GM12878 (cell line): Measurements from ENCODE around the gene TPST1. TPM values are rescaled to one million over a fixed set of nuclear protein-coding genes. Genes with fewer than 3 reads are reported as not detected.

Experiments used
- ATAC-seq: fragments of 200-7000 bp; cut with Tn5 transposase; 3 replicates; pipeline ENCODE4 v1.9.1; 2020; ENCODE audit warnings: mild to moderate bottlenecking, moderate library complexity
- BruUV-seq: library from RNA; stranded (reverse); fragments of 400-500 nt; replicated peaks from 2 replicates; lab custom pipeline; 2021; lab: Mats Ljungman, UMichigan
- CTCF ChIA-PET: fragments of 300-600 bp; sonication (Branson Sonifier 250); formaldehyde crosslinking; extraction: SDS; loops from one replicate; lab custom pipeline; 2021; ENCODE audit warnings: inconsistent platforms; lab: Yijun Ruan, JAX
- POLR2A ChIA-PET: fragments of 350-600 bp; formaldehyde crosslinking; extraction: SDS; loops from one replicate; lab custom pipeline; 2021; ENCODE audit warnings: inconsistent platforms; lab: Charles Lee
- RAD21 ChIA-PET: fragments of 300-600 bp; sonication (Branson Sonifier 250); formaldehyde crosslinking; loops from one replicate; lab custom pipeline; 2023; ENCODE audit warnings: antibody characterized with exemption; ENCODE audit not compliant: unreplicated experiment; lab: Charles Lee
- SMC1A ChIA-PET: fragments of 300-600 bp; sonication (Branson Sonifier 250); formaldehyde crosslinking; loops from one replicate; lab custom pipeline; 2023; ENCODE audit not compliant: unreplicated experiment, uncharacterized antibody; lab: Charles Lee
- DNase-seq: peaks from one replicate; pipeline ENCODE4 v3.0.0-alpha.2; 2011; ENCODE audit warnings: low read depth, low spot score
- FAIRE-seq: peaks from 3 replicates; lab custom pipeline; 2011; peaks lifted over from hg19 to GRCh38; lab: Jason Lieb, UNC
- H2AFZ ChIP-seq: 2 replicates; pipeline ENCODE4 v1.6.0; 2011; ENCODE audit warnings: low read depth, low read length, control low read depth; ENCODE audit not compliant: control insufficient read depth
- H3K27ac ChIP-seq: 2 replicates; pipeline ENCODE4 v1.5.1; 2011; ENCODE audit warnings: control low read depth; ENCODE audit not compliant: control insufficient read depth, insufficient read depth
- H3K27me3 ChIP-seq, 2 experiments: replicated peaks in 1 of 2; 2 replicates each; pipeline versions ENCODE4 v1.6.0 to v1.6.1; 2011; ENCODE audit warnings: low read length in 1 of 2; ENCODE audit not compliant: control insufficient read depth in 2 of 2, insufficient read depth in 2 of 2
- H3K36me3 ChIP-seq, 2 experiments: 2 replicates each; pipeline ENCODE4 v1.5.1; 2011; ENCODE audit warnings: low read length in 1 of 2; ENCODE audit not compliant: control insufficient read depth in 2 of 2, insufficient read depth in 2 of 2
- H3K4me1 ChIP-seq: 2 replicates; pipeline ENCODE4 v1.6.1; 2011; ENCODE audit warnings: mild to moderate bottlenecking, low read length, moderate library complexity, mixed read lengths; ENCODE audit not compliant: control insufficient read depth, insufficient read depth
- H3K4me2 ChIP-seq: 2 replicates; pipeline ENCODE4 v1.6.0; 2011; ENCODE audit warnings: control low read depth; ENCODE audit not compliant: control insufficient read depth, insufficient read depth
- H3K4me3 ChIP-seq: fragments of 200-600 bp; sonication (generic); 2 replicates; pipeline ENCODE4 v1.5.1; 2016
- H3K79me2 ChIP-seq: 2 replicates; pipeline ENCODE4 v1.6.0; 2011; ENCODE audit warnings: low read length; ENCODE audit not compliant: control insufficient read depth, insufficient read depth
- H3K9ac ChIP-seq: 2 replicates; pipeline ENCODE4 v1.8.0; 2011; ENCODE audit warnings: low read length, control low read depth, mixed read lengths; ENCODE audit not compliant: control insufficient read depth, insufficient read depth
- H3K9me3 ChIP-seq: replicated peaks from 3 replicates; pipeline ENCODE4 v1.5.1; 2011; ENCODE audit warnings: mild to moderate bottlenecking, low read length; ENCODE audit not compliant: control insufficient read depth, insufficient read depth
- H4K20me1 ChIP-seq: 2 replicates; pipeline ENCODE4 v1.6.0; 2011; ENCODE audit not compliant: control insufficient read depth, insufficient read depth
- CBX3 ChIP-seq: fragments of 200-600 bp; sonication (generic); IDR thresholded peaks from 2 replicates; pipeline ENCODE4 v1.6.1; 2016; ENCODE audit warnings: low read depth, borderline replicate concordance
- CBX5 ChIP-seq: sonication (generic); IDR thresholded peaks from 2 replicates; pipeline ENCODE4 v1.6.1; 2016; ENCODE audit warnings: low read depth, moderate library complexity, mild to moderate bottlenecking, inconsistent platforms
- CEBPB ChIP-seq, 2 experiments: fragments of 150-350 bp in 1 of 2; IDR thresholded peaks; 2 replicates each; pipeline ENCODE4 v1.6.1; 2012 to 2014; ENCODE audit warnings: low read depth in 2 of 2, low read length in 2 of 2, borderline replicate concordance in 1 of 2, inconsistent platforms in 1 of 2
- CHD2 ChIP-seq: IDR thresholded peaks from 2 replicates; pipeline ENCODE4 v1.6.1; 2011; ENCODE audit warnings: low read depth, low read length, improper control_type of control experiment, borderline replicate concordance
- CHD4 ChIP-seq: fragments of 200-600 bp; sonication (generic); IDR thresholded peaks from 2 replicates; pipeline ENCODE4 v1.6.1; 2016; ENCODE audit warnings: mild to moderate bottlenecking
- CREM ChIP-seq: IDR thresholded peaks from 2 replicates; pipeline ENCODE4 v1.6.1; 2014; ENCODE audit warnings: antibody characterized with exemption, low read depth
- MXI1 ChIP-seq: fragments of 150-350 bp; IDR thresholded peaks from 2 replicates; pipeline ENCODE4 v1.6.1; 2011; ENCODE audit warnings: low read depth, mild to moderate bottlenecking, inconsistent platforms, low read length, improper control_type of control experiment
- PBX3 ChIP-seq: IDR thresholded peaks from 2 replicates; pipeline ENCODE4 v1.6.1; 2011; ENCODE audit warnings: mild to moderate bottlenecking, low read depth, low read length, moderate library complexity; ENCODE audit not compliant: insufficient replicate concordance
- POU2F2 ChIP-seq: IDR thresholded peaks from 3 replicates; pipeline ENCODE4 v1.6.1; 2011; ENCODE audit warnings: low read depth, mild to moderate bottlenecking, low read length, borderline replicate concordance
- RELA ChIP-seq: fragments of 450-650 bp; IDR thresholded peaks from 2 replicates; pipeline ENCODE4 v1.8.0; 2014; ENCODE audit warnings: borderline replicate concordance; ENCODE audit not compliant: partially characterized antibody
- TCF12 ChIP-seq: IDR thresholded peaks from 2 replicates; pipeline ENCODE4 v1.6.1; 2011; ENCODE audit warnings: low read depth, mild to moderate bottlenecking, low read length
- ZNF24 ChIP-seq: fragments of 450-650 bp; IDR thresholded peaks from 2 replicates; pipeline ENCODE4 v1.6.1; 2017; ENCODE audit warnings: antibody characterized with exemption, mild to moderate bottlenecking
- WGBS: methylation state at CpG from one replicate; pipeline ENCODE4 v1.1.6; 2016; ENCODE audit warnings: low lambda C conversion rate; ENCODE audit not compliant: insufficient replicate concordance, insufficient coverage; ENCODE audit errors: missing lambda C conversion rate; 5-methylcytosine and 5-hydroxymethylcytosine counted together
- in situ Hi-C: fragments of 300-500 bp; cut with MboI; formaldehyde crosslinking; loops from 9 replicates; pipeline ENCODE4 v1.14.3; 2018; ENCODE audit warnings: mixed read lengths
- intact Hi-C: fragments of 100-400 bp; cut with micrococcal nuclease; formaldehyde crosslinking; loops from one replicate; pipeline ENCODE4 v1.14.2; 2022; ENCODE audit not compliant: unreplicated experiment
- polyA plus RNA-seq, 11 experiments: library from polyadenylated mRNA; depleted of rRNA in 4 of 11; unstranded in 6 of 11; stranded (reverse) in 5 of 11; fragments of >200 nt; fragmentation: Nextera tagmentation in 4 of 11; fragmentation: Illumina TruSeq in 1 of 11; extraction: Ambion mirVana in 4 of 11; extraction: Trizol in 1 of 11; gene quantifications; 1 replicate in 1 of 11; 2 replicates in 10 of 11; pipeline versions ENCODE4 v1.2.1 to v1.2.3, GENCODE V29; 2011 to 2016; ENCODE audit warnings: inconsistent platforms in 2 of 11, missing spikeins in 2 of 11, low read depth in 1 of 11
- total RNA-seq, 4 experiments: library from RNA; depleted of rRNA in 3 of 4; stranded (reverse); fragments of >200 nt in 3 of 4; fragmentation: Illumina TruSeq in 1 of 4; extraction: Trizol in 1 of 4; gene quantifications; 2 replicates each; pipeline versions ENCODE4 v1.2.1 to v1.2.3, GENCODE V29; 2013 to 2021
- TF ChIP-seq, protein P1 (sequence below): IDR thresholded peaks from 2 replicates; pipeline ENCODE4 v1.6.1; 2011; ENCODE audit warnings: low read depth, mild to moderate bottlenecking, low read length, moderate library complexity, borderline replicate concordance; ENCODE audit errors: extremely low read depth

Gene TPST1
- total and polyA plus RNA-seq, 10 of the 15 experiments (the other 5 are each of a cell fraction or from before 2014, with no cell fraction given): 1.1 to 10.6 (median 7.5) TPM

DNA sequence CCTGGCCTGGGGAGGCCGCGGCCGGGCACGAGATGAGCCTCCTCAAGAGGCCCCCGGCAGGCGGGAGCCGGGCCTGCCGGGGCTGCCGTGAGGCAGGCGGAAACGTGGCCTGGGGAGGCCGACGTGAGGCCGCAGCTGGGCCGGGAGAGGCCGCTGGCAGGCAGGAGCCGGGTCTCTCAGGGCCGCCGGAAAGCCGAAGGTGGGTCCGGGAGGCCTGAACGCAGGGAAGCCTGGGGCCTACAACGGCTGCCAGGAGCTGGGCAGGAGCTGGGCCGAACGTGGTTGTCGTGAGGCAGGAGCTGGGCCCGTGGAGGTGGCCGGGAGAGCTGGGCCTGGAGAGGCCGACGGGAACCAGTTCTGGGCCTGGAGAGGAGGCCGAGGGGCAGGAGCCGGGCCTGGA, 171.9 kb downstream of the TPST1 start:
- WGBS: 95% methylated on average over 32 of the region's 32 CpGs
- CTCF ChIA-PET: no interaction called here

More for the DNA sequence above, 171.9 kb downstream of the TPST1 start:
- peaks cover 0 to 2% of the 10 kb centered on the region in 2 experiments; a peak in 2 of 4 replicates for H3K36me3 ChIP-seq
- no peak overlapping the region for H3K9ac ChIP-seq
- no peak overlapping the region for H3K4me2 ChIP-seq
- no peak overlapping the region for H3K27ac ChIP-seq
- FAIRE-seq (no peak), DNase-seq (no peak), ATAC-seq (no peak)
- TF ChIP-seq PBX3 (no peak), RELA (no peak), MXI1 (no peak), POU2F2 (no peak), CHD2 (no peak), TCF12 (no peak), CHD4 (no peak), CEBPB (IDR thresholded peaks at IDR 0.05; ENCODE audit: borderline replicate concordance in 1 of 2, low read depth in 2 of 2, low read length in 2 of 2) (no peak), CBX3 (no peak), CBX5 (no peak), ZNF24 (no peak), CREM (no peak)
- TF ChIP-seq, protein P1, sequence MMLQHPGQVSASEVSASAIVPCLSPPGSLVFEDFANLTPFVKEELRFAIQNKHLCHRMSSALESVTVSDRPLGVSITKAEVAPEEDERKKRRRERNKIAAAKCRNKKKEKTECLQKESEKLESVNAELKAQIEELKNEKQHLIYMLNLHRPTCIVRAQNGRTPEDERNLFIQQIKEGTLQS: no peak
- intact Hi-C loops: no loop called here
- in situ Hi-C loops: no loop called here
- RAD21 ChIA-PET: no interaction called here
- H3K9me3 ChIP-seq: no peaks in the 10 kb centered on the region; the same call in 2 of the 3 replicates
- H2AFZ ChIP-seq: no peak overlapping the region
- H3K4me3 ChIP-seq: no peak overlapping the region
- H3K79me2 ChIP-seq: no peaks in the 10 kb centered on the region
- no TSS peak for BruUV-seq
- H4K20me1 ChIP-seq: no peaks in the 10 kb centered on the region
- no peaks in the 10 kb centered on the region for H3K4me1 ChIP-seq
- no peaks in the 10 kb centered on the region for H3K27me3 ChIP-seq
- POLR2A ChIA-PET: no interaction called here
- SMC1A ChIA-PET: no interaction called here
